Colon (tissue), 2 donors: ENCODE results near the gene CACNA1F.

Experiments used
- FAIRE-seq: peaks from 2 replicates; lab custom pipeline; 2012; peaks lifted over from hg19 to GRCh38; lab: Jason Lieb, UNC
- donor health status: control.
- donor health status: control.

CACNA1F gene

DNA sequence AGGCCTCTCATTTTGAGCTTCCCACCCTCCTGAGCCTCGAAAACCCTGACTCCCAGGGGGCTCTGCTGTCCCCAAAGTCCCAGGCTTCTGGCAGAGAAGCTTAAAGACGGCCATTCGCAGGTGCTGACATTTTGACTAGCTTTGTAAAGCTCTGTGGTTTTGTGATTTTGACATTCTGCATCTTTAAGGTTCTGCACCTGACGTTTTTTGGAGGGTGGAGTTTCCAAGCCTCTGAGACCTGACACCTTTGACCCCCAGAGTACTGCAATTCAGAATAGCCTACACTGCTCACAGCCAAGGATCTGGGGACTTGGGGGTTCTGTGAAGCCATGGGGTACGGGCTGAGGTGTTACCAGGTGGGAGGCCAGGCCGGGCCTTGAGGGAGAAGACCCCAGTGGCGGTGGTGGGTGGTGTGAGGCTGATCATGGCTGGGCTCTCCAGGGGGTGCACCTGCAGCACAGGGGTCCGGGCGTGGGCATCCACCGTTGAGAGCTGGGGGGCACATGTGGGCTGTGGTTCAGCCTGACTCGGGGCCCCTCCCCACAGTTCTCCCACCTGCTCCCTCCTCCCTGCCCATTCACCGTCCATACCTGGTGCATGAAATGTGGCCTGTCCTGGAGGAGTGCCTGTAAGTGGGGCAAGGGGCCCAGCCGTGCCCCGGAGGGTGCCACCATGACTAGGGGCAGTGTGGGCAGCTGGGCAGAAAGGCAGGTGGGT lies 24.1 kb upstream of the CACNA1F start:
- FAIRE-seq, result no peak

DNA sequence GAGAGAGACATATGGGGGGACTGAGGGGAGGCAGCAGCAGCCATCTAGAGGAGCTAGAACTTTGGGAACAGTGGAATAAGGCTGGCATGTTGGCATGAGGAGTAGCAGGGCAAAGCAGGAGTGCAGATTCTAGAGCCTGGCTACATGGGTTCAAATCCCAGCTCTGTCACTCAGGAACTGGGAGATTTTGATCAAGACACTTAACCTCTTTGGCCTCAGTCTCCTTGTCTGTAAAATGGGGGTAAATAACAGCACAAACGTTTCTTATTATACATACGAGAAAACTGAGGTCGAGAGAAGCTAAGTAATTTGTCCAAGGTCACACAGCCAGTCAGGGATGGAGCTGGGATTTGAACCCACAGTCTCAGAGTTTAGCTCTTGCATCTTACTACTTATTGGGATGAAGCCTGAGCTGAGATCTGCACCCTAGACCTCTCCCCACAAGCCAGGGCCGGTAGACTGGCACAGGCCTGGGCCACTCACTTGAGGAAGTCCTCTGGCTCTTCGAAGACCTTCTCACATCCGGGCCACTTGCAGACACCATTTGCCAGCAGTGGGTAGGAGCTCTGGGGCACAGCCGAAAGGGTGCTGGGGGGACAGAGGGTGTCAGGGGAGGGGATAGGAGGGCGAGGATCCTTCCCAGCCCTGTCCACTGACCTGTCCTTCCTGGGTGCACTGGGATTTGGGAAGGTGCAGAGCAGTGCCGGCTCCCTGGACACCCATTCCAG lies 23.3 kb upstream of the CACNA1F start:
- FAIRE-seq, result no peak

DNA sequence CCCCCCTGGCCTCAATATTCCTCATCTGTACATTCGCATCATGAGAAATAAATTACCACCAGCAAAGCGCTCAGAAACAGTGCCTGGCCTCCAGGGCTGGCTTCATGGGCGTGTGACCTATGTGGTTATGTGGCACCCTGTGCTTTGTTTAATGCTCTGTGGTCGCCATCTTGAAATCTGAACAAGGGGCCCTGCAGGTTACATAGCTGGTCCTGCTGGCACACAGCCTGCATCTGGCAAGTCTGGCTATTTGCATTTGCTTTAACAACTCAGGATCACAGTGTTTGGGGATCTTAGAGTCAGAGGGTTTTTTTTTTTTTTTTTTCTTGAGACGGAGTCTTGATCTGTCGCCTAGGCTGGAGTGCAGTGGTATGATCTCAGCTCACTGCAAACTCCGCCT lies 21.5 kb upstream of the CACNA1F start:
- FAIRE-seq, result no peak

DNA sequence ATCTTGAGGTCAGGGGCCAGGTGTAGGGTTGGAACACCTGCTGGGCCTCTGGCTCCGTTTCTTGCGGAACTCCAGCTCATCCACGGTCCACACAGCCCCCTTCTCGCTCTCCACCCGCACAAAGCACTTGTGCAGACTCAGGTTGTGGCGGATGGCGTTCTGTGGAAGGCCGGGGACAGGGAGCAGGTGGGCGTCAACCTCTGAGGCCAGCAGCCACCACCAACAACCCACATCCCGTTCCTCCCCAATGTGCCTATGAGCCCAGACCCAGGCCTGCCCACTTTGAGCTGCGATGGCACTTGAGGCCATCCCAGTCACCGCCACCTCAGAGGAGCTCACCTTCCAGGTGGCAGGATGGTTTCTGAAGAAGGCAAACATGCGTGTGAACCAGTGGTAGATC lies 18.2 kb upstream of the CACNA1F start:
- no peak for FAIRE-seq

DNA sequence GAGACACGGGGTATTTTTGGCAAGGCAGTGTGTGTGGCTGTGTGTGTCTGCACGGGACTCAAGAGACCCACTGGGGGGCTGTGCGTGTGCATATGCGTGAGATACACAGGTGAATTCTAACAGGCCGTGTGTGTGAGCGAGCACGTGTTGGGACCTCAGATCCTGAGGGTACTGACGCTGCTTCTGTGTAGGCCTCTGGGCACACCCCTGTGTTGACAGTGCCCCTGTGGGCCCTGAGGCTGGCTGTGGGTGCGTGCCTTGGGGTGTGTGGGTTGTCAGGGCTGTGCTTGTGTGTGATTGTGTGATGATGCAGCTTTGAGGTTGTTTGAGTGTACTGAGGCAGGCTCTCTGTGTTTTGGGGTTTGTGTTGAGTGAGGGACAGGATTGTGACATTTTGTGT lies 17.4 kb upstream of the CACNA1F start:
- FAIRE-seq, result no peak

DNA sequence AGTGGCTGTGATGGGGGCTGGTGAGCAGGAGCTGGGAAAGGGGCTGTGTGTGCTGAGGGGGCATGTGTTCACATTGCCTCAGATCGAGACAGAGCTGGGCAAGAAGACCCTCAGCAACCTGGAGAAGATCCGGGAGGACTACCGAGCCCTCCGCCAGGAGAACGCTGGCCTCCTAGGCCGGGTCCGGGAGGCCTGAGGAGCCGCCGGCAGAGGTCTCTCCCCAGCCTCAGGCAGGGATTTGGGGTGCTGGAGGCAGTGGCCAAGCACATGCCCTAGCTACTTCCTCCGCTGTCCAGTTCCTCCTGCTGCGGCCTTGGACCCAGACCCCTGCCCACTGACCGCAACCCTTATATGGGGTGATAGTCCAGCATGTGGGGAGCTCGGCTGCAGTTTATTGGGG lies 16.9 kb upstream of the CACNA1F start:
- FAIRE-seq, result no peak

DNA sequence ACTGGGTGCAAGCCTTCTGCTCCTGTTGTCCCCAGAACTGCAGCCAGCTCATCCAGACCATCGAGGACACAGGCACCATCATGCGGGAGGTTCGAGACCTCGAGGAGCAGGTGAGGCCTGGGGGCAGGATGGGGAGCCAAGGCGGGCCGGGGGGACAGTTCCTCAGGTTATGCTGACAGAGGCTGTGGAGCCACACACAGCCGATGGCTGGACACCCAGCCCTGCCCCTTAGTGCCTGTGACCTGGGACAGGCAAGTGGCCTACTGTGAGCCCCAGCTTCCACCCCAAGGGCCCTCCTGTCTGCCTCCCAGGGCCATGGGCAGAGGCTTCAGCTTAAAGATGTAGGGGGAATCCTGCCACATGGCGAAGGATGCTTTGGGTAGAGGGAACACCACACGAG lies 16.5 kb upstream of the CACNA1F start:
- no peak for FAIRE-seq

DNA sequence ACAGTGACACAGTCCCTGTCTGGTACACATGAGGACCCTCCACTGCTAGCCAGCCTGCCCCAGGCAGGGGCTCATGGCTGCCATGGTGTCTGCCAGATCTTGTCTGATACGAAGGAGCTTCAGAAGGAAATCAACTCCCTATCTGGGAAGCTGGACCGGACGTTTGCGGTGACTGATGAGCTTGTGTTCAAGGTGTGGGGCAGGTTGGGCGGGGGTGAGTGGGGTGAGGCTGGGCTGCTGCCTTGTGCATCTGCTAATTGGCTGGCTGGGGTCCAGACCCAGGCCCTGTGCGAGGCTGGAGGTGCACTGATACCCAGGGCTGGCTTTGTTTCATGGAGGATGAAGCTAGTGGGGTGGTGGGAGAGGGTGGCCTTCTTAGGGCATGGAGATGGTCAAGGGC lies 15.9 kb upstream of the CACNA1F start:
- no peak for FAIRE-seq

DNA sequence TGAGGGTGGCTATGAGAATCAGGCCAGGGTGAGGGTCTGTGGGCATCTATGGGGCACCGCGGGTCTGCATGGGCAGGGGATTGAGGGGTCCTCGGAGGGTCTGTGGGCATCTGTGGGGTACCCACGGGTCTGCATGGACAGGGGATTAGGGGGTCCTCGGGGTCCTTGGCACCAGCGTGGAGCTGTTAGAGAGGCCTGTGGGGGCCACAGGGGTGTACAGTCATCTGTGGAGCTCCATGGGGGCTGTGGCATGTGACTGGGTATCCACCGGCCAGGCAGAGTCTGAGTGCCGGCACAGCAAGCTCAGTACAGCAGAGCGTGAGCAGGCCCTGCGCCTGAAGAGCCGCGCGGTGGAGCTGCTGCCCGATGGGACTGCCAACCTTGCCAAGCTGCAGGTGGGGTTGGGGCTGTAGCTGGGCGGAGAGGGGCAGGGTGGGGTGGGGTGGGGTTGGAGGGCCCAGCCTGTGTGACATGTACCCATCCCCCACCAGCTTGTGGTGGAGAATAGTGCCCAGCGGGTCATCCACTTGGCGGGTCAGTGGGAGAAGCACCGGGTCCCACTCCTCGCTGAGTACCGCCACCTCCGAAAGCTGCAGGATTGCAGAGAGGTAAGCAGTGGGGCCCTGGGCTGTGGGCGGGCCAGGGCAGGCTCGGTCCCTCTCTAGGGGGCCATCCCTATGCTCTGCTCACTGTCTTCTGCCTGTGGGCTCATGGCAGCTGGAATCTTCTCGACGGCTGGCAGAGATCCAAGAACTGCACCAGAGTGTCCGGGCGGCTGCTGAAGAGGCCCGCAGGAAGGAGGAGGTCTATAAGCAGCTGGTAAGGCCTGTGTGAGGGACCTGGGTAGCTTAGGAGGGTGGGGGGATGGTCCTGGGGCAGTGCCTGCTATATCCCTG lies 15.0 kb upstream of the CACNA1F start:
- no peak for FAIRE-seq

DNA sequence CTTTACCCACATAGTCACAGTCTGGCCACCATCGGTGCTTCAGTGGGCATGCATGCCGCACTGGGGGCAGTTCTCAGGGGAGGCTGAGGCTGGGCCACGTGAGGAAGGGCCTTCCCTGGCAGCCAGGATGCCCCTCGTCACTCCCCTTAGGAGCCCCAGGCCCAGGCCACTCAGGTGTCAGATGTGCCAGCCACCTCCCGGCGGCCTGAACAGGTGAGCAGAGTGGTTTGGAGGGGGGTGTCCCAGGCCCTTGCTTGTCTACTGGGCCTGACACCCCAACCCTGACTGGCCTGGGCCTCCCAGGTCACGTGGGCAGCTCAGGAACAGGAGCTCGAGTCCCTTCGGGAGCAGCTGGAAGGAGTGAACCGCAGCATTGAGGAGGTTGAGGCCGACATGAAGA lies 14.2 kb upstream of the CACNA1F start:
- no peak for FAIRE-seq

DNA sequence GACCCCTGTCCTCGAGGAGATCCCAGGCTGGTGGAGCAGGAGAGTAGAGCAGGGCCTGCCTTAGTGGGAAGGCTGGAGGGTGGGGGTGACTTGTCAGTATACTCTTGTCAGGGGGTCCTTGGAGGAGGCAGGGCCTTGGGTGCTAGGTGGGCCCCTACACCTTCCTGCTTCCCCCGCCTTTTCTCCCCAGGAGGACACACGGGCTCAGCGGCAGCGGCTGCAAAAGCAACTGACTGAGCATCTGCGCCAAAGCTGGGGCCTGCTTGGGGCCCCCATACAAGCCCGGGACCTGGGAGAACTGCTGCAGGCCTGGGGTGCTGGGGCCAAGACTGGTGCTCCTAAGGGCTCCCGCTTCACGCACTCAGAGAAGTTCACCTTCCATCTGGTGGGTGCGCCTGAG lies 13.4 kb upstream of the CACNA1F start:
- FAIRE-seq, result no peak

DNA sequence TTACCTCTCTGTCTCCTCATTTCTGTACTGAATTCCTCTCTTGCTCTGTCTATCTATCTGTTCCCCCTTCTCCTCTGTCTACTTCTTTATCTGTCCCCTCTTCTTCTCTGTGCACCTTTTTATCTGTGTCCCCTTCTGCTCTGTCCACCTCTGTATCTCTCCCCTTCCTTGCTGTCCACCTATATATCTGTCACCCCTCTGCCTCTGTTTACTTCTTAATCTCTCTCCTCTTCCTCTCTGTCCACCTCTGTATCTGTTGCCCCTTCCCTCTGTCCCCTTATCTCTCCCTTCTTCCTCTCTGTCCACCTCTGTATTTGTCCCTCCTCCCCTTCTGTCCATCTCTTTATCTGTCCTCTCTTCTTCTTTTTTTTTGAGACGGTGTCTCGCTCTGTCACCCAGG lies 11.1 kb upstream of the CACNA1F start:
- no peak for FAIRE-seq

DNA sequence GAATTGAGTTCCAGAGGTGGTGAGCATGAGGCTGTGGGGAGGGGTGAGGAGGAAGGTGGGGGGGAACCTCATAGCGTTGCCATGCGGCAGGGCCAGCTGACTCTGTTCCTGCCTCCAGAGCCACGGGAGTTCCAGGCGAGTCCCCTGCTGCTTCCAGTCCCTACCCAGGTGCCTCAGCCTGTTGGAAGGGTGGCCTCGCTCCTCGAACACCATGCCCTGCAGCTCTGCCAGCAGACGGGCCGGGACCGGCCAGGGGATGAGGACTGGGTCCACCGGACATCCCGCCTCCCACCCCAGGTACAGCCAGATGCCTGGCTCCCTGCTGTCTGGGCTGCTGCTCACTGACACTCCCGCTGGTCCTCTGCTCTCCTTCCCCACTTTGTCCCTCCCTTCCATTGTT lies 10.0 kb upstream of the CACNA1F start:
- FAIRE-seq, result no peak

DNA sequence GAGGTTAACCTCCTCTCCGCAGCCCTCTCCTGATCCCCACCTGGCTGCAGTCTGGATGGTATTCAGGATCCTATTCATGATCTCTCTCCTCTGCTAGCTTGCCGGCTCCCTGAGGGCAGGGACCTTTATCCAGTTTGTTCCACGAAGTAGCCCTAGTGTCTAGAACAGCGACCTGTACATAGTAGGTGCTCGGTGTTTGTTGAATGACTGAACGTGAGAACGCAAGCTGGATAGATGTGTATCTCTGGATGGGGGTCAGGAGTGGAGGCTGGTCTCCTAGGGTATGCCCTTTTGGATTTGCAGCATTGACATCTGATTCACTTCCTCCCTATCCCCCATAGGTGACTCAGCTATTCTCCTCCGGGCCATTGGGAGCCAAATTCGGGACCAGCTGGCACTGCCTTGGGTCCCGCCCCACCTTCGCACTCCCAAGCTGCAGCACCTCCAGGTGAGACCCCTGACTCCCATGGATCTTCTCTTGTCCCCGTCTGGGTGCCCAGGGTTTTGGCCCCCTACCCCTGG lies 9.5 kb upstream of the CACNA1F start:
- no peak for FAIRE-seq

DNA sequence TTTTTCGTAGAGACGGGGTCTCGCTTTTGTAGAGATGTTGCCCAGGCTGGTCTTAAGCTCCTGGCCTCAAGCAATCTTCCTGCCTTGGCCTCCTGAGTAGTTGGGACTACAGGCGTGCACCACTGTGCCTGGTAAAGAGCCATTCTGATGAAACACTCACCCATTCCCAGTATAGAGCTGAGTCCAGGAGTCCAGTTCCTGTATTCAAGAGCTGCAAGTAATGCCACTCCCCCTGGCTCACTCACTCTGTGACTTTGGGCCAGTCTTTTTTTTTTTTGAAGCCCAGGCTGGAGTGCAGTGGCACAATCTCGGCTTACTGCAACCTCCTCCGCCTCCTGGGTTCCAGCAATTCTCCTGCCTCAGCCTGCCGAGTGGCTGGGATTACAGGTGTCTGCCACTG lies 5.6 kb upstream of the CACNA1F start:
- no peak for FAIRE-seq

DNA sequence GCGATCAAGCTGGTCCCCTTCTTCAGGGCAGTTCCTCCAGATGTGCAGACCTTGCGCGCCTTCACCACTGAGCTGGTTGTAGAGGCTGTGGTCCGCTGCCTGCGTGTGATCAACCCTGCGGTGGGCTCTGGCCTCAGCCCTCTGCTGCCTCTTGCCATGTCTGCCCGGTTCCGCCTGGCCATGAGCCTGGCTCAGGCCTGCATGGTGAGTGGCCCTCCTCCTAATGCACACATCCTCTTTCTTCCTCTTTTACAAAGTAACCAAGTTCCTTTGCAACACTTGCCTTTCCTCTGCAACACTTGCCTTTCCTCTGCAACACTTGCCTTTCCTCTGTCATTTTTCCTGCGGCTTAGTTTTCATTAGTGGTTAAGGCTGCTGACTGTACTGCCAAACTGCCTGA lies 3.9 kb upstream of the CACNA1F start:
- no peak for FAIRE-seq

DNA sequence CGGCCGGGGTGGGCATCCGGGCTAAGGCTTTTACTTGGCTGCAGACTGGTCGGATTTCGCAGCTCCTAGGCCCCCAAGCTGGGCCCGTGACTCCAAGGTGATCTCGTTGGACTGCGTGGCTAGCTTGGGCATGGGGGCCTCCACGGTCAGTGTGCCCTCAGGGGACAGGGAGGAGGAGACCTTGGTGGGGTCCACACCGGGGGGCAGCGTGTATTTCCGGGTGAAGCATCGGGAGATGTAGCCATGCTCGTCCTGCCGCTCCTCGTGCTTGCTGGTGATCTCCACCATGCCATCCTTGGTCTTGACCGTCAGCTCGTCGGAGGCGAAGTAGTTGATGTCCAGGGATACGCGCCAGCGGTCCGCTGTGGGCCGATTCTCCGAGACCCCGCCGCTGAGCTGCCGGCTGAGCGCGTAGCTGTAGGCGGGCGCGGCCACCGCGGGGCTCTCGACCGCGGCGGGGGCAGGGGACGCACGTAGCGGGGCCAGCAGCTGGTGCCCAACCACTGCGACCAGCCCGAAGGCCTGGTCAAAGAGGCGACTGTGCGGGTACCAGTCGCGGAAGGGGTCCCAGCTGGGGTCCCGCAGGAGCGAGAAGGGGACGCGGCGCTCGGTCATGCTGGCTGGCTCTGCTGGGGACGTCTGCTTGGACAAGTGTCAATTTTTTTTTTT lies 881 bp upstream of the CACNA1F start:
- no peak for FAIRE-seq

DNA sequence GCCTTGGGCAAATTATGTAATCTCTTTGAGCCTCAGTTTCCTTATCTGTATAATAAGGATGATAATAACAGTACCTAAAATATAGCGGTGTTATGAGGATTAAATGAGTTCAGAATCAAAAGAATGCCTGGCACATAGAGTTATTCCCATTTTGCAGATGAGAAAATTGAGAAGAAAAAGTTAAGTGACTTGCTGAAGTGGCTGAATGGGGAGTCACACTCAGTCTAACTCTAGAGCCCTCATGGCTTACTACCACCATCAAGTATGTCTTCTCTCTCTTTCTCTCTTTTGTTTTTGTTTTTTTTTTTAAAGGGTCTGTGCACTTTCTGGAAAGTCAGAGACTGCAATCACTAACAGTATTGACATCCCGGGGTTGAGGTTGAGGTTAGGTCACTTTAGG lies 615 bp downstream of the CACNA1F start:
- no peak for FAIRE-seq

DNA sequence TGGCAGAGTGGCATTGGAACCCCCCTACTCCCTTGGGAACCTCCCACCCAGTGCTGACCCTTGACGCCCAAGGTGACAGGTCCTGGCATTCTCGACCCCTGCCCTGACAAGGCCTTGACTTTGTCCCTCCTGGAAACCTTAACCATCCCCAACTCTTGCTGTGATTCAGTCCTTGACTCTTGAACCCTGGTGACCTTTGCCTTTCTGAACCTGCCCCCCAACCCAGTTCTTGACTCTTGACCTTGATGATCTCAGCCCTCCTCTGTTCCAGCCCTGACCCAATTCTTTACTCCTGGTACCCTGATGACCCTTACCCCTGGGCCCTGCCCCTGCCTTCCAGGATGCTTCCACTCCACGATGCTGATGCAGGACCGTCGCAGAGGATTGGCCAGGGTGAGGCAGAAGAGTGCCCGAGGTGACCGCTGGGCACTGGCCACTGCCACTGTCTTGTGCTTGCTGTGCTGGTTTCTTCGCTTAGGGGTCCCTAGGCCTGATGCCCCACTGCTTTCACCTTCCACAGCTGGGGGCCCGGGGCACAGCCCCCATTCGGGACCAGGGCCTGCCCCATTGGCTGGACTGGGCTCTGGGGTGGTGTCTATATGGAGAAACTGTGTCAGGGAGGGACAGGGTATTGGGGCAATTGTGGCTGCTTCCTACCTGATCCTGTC lies 1.7 kb downstream of the CACNA1F start:
- no peak for FAIRE-seq

DNA sequence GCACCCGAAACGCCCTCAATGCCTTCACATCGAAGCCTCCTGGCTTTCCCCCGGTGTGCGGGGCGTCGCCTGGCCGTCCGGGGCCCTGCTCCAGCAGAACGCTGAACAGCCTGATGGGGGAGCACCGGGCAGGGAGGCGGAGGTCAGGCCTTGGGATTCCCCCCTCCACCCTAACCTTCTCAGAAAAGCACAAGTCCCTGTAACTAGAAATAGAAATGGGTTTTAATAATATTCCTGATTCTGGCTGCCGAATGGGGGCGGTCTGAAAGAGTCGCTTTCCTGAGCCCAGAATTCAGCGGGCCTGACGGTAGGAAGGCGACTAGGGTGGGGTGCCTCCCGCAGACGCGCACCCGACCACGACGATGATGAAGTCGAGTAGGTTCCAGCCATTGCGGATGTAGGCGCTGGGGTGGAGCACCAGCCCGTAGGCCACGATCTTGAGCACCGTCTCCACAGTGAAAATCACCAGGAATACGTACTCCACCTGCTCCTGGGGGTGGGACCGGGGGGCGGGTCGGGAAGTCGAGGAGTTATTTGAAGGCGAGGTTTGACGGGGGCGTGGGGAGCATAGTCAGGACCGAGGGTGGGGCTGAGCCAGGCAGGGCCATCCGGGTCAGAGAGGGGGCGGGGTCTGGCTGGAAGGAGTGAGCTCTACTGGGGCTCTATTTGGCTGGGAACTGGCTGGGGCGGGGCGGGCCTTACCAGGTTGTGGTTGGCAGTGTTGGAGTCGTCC lies 2.5 kb downstream of the CACNA1F start:
- FAIRE-seq, result no peak

DNA sequence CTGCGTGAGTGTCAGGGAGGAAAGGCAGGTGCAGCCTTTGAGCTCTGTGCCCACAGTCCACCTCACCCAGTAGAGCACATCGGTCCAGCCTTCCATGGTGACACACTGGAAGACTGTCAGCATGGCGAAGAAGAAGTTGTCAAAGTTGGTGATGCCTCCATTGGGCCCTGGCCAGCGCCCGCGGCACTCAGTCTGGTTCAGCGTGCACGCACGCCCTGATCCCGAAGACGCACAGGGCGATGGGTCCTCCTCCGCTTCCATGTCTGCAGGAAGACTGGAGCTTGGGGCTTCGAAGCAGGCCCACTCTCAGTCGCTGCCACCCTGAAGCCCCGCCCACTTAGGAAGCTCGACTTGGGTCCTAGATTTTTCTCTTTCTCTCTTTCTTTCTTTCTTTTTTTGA lies 5.0 kb downstream of the CACNA1F start:
- FAIRE-seq, result no peak
